A549 (cell line): Measurements from ENCODE around the gene KEL.

Experiments used
- BCL3 ChIP-seq: fragments of >200 bp; sonication (Bioruptor Twin); formaldehyde crosslinking; IDR thresholded peaks from 3 replicates; pipeline ENCODE4 v1.6.1; 2016
- CEBPB ChIP-seq, 2 experiments: fragments of >200 bp in 1 of 2; sonication (Bioruptor Twin) in 1 of 2; formaldehyde crosslinking in 1 of 2; IDR thresholded peaks; 2 replicates each; pipeline ENCODE4 v1.6.1; 2012 to 2016
- CTCF ChIP-seq: fragments of >200 bp; sonication (Bioruptor Twin); formaldehyde crosslinking; IDR thresholded peaks from 3 replicates; pipeline ENCODE4 v1.5.1; 2016
- HDAC2 ChIP-seq: fragments of 200-600 bp; sonication (generic); IDR thresholded peaks from 2 replicates; pipeline ENCODE4 v1.6.1; 2016
- MAX ChIP-seq: IDR thresholded peaks from 2 replicates; pipeline ENCODE4 v1.6.1; 2012
- RAD21 ChIP-seq, 2 experiments: fragments of >200 bp in 1 of 2; sonication (Bioruptor Twin) in 1 of 2; formaldehyde crosslinking in 1 of 2; IDR thresholded peaks in 1 of 2; conservative IDR thresholded peaks in 1 of 2; 2 replicates in 1 of 2; 3 replicates in 1 of 2; pipeline ENCODE4 v1.6.1; 2012 to 2018; ENCODE audit warnings: inconsistent platforms in 1 of 2
- REST ChIP-seq: fragments of 200-600 bp; sonication (generic); IDR thresholded peaks from 2 replicates; pipeline ENCODE4 v1.6.1; 2016; ENCODE audit warnings: antibody characterized with exemption, mild to moderate bottlenecking, moderate library complexity
- RNF2 ChIP-seq: fragments of 200-600 bp; sonication (generic); IDR thresholded peaks from 2 replicates; pipeline ENCODE4 v1.6.1; 2016; ENCODE audit warnings: low read depth, mild to moderate bottlenecking, antibody characterized with exemption, moderate library complexity, borderline replicate concordance
- ZFP36 ChIP-seq: fragments of 450-650 bp; IDR thresholded peaks from 2 replicates; pipeline ENCODE4 v1.6.1; 2014; ENCODE audit warnings: borderline replicate concordance; ENCODE audit not compliant: partially characterized antibody

DNA sequence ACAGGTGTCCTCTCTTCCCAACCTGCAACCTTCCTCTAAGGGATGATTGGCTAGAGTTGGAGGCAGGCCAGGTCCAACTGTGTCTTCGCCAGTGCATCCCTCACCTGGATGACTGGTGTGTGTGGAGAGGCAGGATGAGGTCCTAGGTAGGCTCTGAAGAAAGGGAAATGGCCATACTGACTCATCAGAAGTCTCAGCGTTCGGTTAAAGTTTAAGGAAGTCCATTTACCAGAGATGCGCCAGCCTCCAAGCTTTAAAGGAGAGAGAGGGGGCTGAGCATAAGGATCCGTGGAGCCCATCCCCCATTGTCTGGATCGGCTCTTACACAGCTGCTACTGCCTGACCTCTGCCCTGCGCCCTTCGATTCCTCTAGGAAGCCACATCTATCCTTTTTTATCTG lies 4.4 kb downstream of the KEL start:
- TF ChIP-seq CTCF = no peak
- no peak for TF ChIP-seq REST
- no peak for TF ChIP-seq MAX
- no peak for TF ChIP-seq RAD21 (conservative IDR thresholded peaks at IDR 0.05 in 1 of 2, IDR thresholded peaks at IDR 0.05 in 1 of 2)
- TF ChIP-seq BCL3 = no peak
- TF ChIP-seq CEBPB (IDR thresholded peaks at IDR 0.05) = no peak
- TF ChIP-seq ZFP36 = no peak
- no peak for TF ChIP-seq RNF2
- TF ChIP-seq HDAC2 = no peak
